MM.1S (cell line): ENCODE data around the gene DNASE2B.

Experiments
- DNase-seq: peaks from one replicate; pipeline ENCODE4 v3.0.0-alpha.2; 2015
- H2AFZ ChIP-seq: fragments of 300-600 bp; sonication (generic); 2 replicates; pipeline ENCODE4 v1.6.0; 2016; ENCODE audit warnings: antibody characterized with exemption, low read length
- H3F3A ChIP-seq: fragments of 300-600 bp; sonication (generic); 2 replicates; pipeline ENCODE4 v1.6.1; 2016; ENCODE audit warnings: mild to moderate bottlenecking, antibody characterized with exemption, low read length, moderate library complexity, mixed read lengths; ENCODE audit not compliant: insufficient read depth
- H3K27ac ChIP-seq: fragments of 300-600 bp; sonication (generic); 2 replicates; pipeline ENCODE4 v1.5.1; 2016; ENCODE audit warnings: mild to moderate bottlenecking, low read length
- H3K27me3 ChIP-seq: fragments of 300-600 bp; sonication (generic); replicated peaks from 2 replicates; pipeline ENCODE4 v1.6.0; 2016; ENCODE audit warnings: low read length; ENCODE audit not compliant: insufficient read depth
- H3K36me3 ChIP-seq: fragments of 300-600 bp; sonication (generic); replicated peaks from 2 replicates; pipeline ENCODE4 v1.6.1; 2016; ENCODE audit warnings: mild to moderate bottlenecking, low read length, mixed read lengths; ENCODE audit not compliant: insufficient read depth
- H3K4me1 ChIP-seq: fragments of 300-600 bp; sonication (generic); 2 replicates; pipeline ENCODE4 v1.6.1; 2016; ENCODE audit warnings: low read length, mixed read lengths
- H3K4me2 ChIP-seq: fragments of 300-600 bp; sonication (generic); 2 replicates; pipeline ENCODE4 v1.6.0; 2016; ENCODE audit warnings: low read depth, low read length
- H3K4me3 ChIP-seq: fragments of 300-600 bp; sonication (generic); 2 replicates; pipeline ENCODE4 v1.5.1; 2016; ENCODE audit warnings: low read length, mixed read lengths
- H3K79me2 ChIP-seq: fragments of 300-600 bp; sonication (generic); 2 replicates; pipeline ENCODE4 v1.6.1; 2016; ENCODE audit warnings: mixed run types, low read length, mixed read lengths
- H3K9ac ChIP-seq: fragments of 300-600 bp; sonication (generic); 2 replicates; pipeline ENCODE4 v1.6.1; 2016; ENCODE audit warnings: low read length, mixed read lengths
- H3K9me2 ChIP-seq: fragments of 300-600 bp; sonication (generic); replicated peaks from 2 replicates; pipeline ENCODE4 v1.6.1; 2016; ENCODE audit warnings: mild to moderate bottlenecking, low read length, mixed read lengths; ENCODE audit not compliant: insufficient read depth
- H3K9me3 ChIP-seq: fragments of 300-600 bp; sonication (generic); replicated peaks from 2 replicates; pipeline ENCODE4 v1.6.1; 2016; ENCODE audit warnings: mild to moderate bottlenecking, low read length, mixed read lengths; ENCODE audit not compliant: insufficient read depth
- H4K20me1 ChIP-seq: fragments of 300-600 bp; sonication (generic); 2 replicates; pipeline ENCODE4 v1.6.1; 2016; ENCODE audit warnings: mild to moderate bottlenecking, low read length, moderate library complexity, mixed read lengths; ENCODE audit not compliant: insufficient read depth
- EZH2 ChIP-seq: fragments of 300-600 bp; sonication (generic); optimal IDR thresholded peaks from 2 replicates; pipeline ENCODE3; 2017; ENCODE audit warnings: low read depth, mild to moderate bottlenecking, antibody characterized with exemption, low read length, mixed read lengths
- EZH2phosphoT487 ChIP-seq: fragments of 300-600 bp; sonication (generic); IDR thresholded peaks from 2 replicates; pipeline ENCODE4 v1.6.1; 2018; ENCODE audit warnings: antibody characterized with exemption, low read length
- TF ChIP-seq, protein P1 (sequence below): fragments of 300-600 bp; sonication (generic); IDR thresholded peaks from 2 replicates; pipeline ENCODE4 v1.5.1; 2016; ENCODE audit warnings: antibody characterized with exemption, low read length, mixed read lengths

DNASE2B gene, protein sequence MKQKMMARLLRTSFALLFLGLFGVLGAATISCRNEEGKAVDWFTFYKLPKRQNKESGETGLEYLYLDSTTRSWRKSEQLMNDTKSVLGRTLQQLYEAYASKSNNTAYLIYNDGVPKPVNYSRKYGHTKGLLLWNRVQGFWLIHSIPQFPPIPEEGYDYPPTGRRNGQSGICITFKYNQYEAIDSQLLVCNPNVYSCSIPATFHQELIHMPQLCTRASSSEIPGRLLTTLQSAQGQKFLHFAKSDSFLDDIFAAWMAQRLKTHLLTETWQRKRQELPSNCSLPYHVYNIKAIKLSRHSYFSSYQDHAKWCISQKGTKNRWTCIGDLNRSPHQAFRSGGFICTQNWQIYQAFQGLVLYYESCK

DNA sequence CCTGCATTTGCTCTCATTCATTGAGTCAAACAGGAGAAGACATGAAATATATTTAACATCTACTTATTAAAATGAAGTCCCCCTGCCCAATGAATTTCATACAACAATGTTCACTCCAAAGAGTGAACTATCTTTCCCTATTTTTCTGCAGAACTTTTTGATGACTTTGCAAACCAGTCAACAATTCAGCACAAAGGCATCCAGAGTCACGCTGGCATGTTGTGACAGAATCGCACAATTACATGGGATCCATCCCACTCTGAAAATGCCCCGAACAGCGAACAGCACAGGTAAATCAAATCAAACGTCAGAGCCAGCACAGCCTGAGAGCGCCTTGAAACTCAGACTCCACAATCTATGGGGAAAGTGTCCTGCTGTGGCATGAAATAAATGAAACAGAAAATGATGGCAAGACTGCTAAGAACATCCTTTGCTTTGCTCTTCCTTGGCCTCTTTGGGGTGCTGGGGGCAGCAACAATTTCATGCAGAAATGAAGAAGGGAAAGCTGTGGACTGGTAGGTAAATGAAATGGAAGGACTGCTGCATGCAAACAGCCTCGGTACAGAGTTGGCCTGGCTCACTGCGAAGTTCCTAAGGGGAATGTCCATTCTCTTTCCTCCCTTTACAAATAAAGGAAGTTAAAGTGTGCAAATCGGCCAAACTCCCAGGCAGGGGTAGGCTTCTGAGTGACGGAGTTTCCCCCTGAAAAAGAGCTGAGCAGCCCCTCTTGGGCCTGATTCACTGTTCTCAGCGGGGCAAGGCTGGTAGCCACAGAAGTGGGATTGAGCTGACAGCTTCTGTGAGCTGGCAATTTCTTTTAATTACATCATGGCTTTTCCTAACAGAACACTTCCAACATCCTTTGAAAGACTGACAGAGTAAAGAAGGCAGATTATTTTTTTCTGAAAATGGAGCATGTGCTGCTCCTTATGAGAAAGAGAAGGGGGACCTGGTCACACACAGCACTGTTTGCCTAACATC lies at the start of gene DNASE2B:
Gene DNASE2B (plus strand): TSS at position 310 of the 981 bp plus-strand sequence. CDS start 81 bp downstream, at position 391.
- no peaks in the 10 kb centered on the region for H3K36me3 ChIP-seq
- no peaks in the 10 kb centered on the region for H3K9me3 ChIP-seq
- H4K20me1 ChIP-seq, result no peaks in the 10 kb centered on the region
- no peaks in the 10 kb centered on the region for H3K27me3 ChIP-seq
- H3K4me2 ChIP-seq, result no peak within 1 kb of the TSS
- no peak within 1 kb of the TSS for H3K27ac ChIP-seq
- no peak within 1 kb of the TSS for H3K4me3 ChIP-seq
- no peak within 1 kb of the TSS for H2AFZ ChIP-seq
- H3F3A ChIP-seq, result no peaks in the 10 kb centered on the region
- TF ChIP-seq EZH2, result no peak
- TF ChIP-seq, protein P1, sequence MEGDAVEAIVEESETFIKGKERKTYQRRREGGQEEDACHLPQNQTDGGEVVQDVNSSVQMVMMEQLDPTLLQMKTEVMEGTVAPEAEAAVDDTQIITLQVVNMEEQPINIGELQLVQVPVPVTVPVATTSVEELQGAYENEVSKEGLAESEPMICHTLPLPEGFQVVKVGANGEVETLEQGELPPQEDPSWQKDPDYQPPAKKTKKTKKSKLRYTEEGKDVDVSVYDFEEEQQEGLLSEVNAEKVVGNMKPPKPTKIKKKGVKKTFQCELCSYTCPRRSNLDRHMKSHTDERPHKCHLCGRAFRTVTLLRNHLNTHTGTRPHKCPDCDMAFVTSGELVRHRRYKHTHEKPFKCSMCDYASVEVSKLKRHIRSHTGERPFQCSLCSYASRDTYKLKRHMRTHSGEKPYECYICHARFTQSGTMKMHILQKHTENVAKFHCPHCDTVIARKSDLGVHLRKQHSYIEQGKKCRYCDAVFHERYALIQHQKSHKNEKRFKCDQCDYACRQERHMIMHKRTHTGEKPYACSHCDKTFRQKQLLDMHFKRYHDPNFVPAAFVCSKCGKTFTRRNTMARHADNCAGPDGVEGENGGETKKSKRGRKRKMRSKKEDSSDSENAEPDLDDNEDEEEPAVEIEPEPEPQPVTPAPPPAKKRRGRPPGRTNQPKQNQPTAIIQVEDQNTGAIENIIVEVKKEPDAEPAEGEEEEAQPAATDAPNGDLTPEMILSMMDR, result no peak
- no peak for TF ChIP-seq EZH2phosphoT487
- no peak within 1 kb of the TSS for H3K9ac ChIP-seq
- no peaks in the 10 kb centered on the region for H3K9me2 ChIP-seq
- H3K79me2 ChIP-seq, result no peaks in the 10 kb centered on the region
- no peak for DNase-seq
- H3K4me1 ChIP-seq, result no peaks in the 10 kb centered on the region

DNA sequence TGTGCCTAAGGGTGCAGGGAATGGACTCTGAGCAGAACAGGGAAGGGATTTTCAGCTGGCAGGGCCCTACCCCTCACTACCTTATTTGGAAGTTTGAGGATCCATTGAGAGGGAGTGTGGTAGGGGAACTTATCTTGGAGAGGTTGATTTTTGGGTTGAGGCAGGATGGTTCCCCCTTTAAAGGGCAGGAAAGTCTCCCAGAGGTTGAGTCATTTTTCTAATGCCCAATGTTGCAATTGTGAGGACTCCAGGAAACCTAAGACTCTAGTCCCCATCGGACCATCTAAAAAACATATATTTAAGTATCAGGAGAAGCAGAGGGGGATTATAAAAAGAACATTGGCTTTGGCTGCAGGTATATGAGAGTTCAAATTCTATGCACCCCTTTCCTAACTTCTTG lies 49.5 kb upstream of the DNASE2B start:
- no peaks in the 10 kb centered on the region for H3K79me2 ChIP-seq
- no peaks in the 10 kb centered on the region for H3K9me3 ChIP-seq
- no peaks in the 10 kb centered on the region for H3K4me1 ChIP-seq
- H3K9ac ChIP-seq, result no peak overlapping the region
- no peak for DNase-seq
- TF ChIP-seq EZH2 (no peak), EZH2phosphoT487 (no peak)
- TF ChIP-seq, protein P1, result no peak
- no peak overlapping the region for H3K4me3 ChIP-seq
- no peaks in the 10 kb centered on the region for H3K36me3 ChIP-seq
- no peak overlapping the region for H3K27ac ChIP-seq
- H3F3A ChIP-seq, result no peaks in the 10 kb centered on the region
- no peak overlapping the region for H2AFZ ChIP-seq
- H3K9me2 ChIP-seq, result no peaks in the 10 kb centered on the region
- no peaks in the 10 kb centered on the region for H4K20me1 ChIP-seq
- H3K4me2 ChIP-seq, result no peak overlapping the region
- H3K27me3 ChIP-seq, result no peaks in the 10 kb centered on the region

DNA sequence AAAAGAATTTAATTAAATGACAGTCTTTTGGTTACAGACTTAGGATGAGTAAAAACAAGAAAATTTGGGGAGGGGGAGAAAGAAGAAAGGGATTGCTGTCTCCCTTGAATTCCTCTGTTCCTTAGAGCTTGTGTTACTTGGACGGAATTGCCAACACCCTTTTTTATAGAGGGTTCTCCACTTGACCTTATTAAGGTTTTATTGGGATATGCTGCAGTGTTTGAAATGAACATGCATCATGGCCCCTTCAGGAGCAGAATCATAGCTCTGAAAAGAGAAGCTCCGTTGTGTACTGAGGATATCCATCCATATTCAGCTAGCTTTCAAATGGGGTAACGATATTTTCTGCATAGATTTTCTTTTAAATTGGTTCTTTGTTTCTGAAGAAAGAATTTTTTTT lies 48.2 kb upstream of the DNASE2B start:
- no peaks in the 10 kb centered on the region for H3K9me3 ChIP-seq
- H3K9ac ChIP-seq, result no peak overlapping the region
- H3K4me1 ChIP-seq, result no peaks in the 10 kb centered on the region
- H2AFZ ChIP-seq, result no peak overlapping the region
- no peaks in the 10 kb centered on the region for H3F3A ChIP-seq
- H4K20me1 ChIP-seq, result no peaks in the 10 kb centered on the region
- H3K4me3 ChIP-seq, result no peak overlapping the region
- H3K27ac ChIP-seq, result no peak overlapping the region
- TF ChIP-seq EZH2phosphoT487 (no peak), EZH2 (no peak)
- TF ChIP-seq, protein P1, result no peak
- H3K4me2 ChIP-seq, result no peak overlapping the region
- H3K9me2 ChIP-seq, result no peaks in the 10 kb centered on the region
- no peak for DNase-seq
- H3K27me3 ChIP-seq, result no peaks in the 10 kb centered on the region
- no peaks in the 10 kb centered on the region for H3K79me2 ChIP-seq
- H3K36me3 ChIP-seq, result no peaks in the 10 kb centered on the region
